Peyer's patch (tissue), 4 donors: ENCODE data around the gene FAT3. TPM values are rescaled to one million over a fixed set of nuclear protein-coding genes. Genes with fewer than 3 reads are reported as not detected.

Experiments used
- DNase-seq, 3 donors: peaks; one replicate each; pipeline ENCODE4 v3.0.0-alpha.2; 2017 to 2019
- H3K27ac ChIP-seq, 4 donors: fragments of 200-600 bp; sonication (generic); one replicate each; pipeline ENCODE4 v1.5.1; 2016 to 2019
- H3K27me3 ChIP-seq, 2 donors: fragments of 200-600 bp; sonication (generic); one replicate each; pipeline ENCODE4 v1.5.1; 2019
- H3K36me3 ChIP-seq, 3 donors: fragments of 200-600 bp; sonication (generic); one replicate each; pipeline ENCODE4 v1.5.1; 2016 to 2019
- H3K4me1 ChIP-seq, 4 donors: fragments of 200-600 bp; sonication (generic); one replicate each; pipeline ENCODE4 v1.5.1; 2016 to 2019
- H3K4me3 ChIP-seq, 4 donors: fragments of 200-600 bp; sonication (generic); 1 replicate in 3 of 4; 2 replicates in 1 of 4; pipeline ENCODE4 v1.5.1; 2016 to 2019; ENCODE audit warnings: mild to moderate bottlenecking in 1 of 4
- H3K9me3 ChIP-seq, 4 donors: fragments of 200-600 bp; sonication (generic); one replicate each; pipeline ENCODE4 v1.5.1; 2016 to 2019; ENCODE audit warnings: mild to moderate bottlenecking in 1 of 4
- CTCF ChIP-seq, 6 experiments: fragments of 450-650 bp in 4 of 6; fragments of 200-600 bp in 2 of 6; sonication (generic) in 1 of 6; IDR thresholded peaks; one replicate each; pipeline ENCODE4 v1.5.1; 2017 to 2019; ENCODE audit warnings: antibody characterized with exemption in 6 of 6, mild to moderate bottlenecking in 3 of 6, moderate library complexity in 1 of 6
- POLR2A ChIP-seq, 2 donors: fragments of 450-650 bp; IDR thresholded peaks; one replicate each; pipeline ENCODE4 v1.5.1; 2017; ENCODE audit warnings: antibody characterized with exemption in 2 of 2, mild to moderate bottlenecking in 2 of 2, moderate library complexity in 2 of 2
- total RNA-seq, 4 donors: library from RNA; depleted of rRNA; stranded (reverse); fragments of >200 nt; gene quantifications; one replicate each; pipeline ENCODE4 v1.1.0, GENCODE V29; 2016

The FAT3 gene
- total RNA-seq, 4 donors from 2014 or later, result under 0.01 to 0.94 (median 0.18) TPM

- Histone ChIP-seq H3K36me3 (no peaks in the 10 kb centered on the region), H3K27ac (no peak overlapping the region), H3K9me3 (no peaks in the 10 kb centered on the region), H3K27me3 (no peaks in the 10 kb centered on the region), H3K4me3 (no peak overlapping the region), H3K4me1 (no peaks in the 10 kb centered on the region)
- no peak for TF ChIP-seq CTCF (IDR thresholded peaks at IDR 0.05)
- no peak for TF ChIP-seq POLR2A (IDR thresholded peaks at IDR 0.05)
- no peak for DNase-seq
These were observed 12.9 kb upstream of the FAT3 start for GRCh38 chr11:92211576-92212167.

GRCh38 chr11:92212530-92212929, 12.1 kb upstream of the FAT3 start:
- Histone ChIP-seq H3K36me3 (no peaks in the 10 kb centered on the region), H3K27me3 (no peaks in the 10 kb centered on the region), H3K9me3 (no peaks in the 10 kb centered on the region), H3K27ac (no peak overlapping the region), H3K4me1 (no peaks in the 10 kb centered on the region), H3K4me3 (no peak overlapping the region)
- no peak for DNase-seq
- no peak for TF ChIP-seq POLR2A (IDR thresholded peaks at IDR 0.05)
- TF ChIP-seq CTCF (IDR thresholded peaks at IDR 0.05), result no peak

GRCh38 chr11:92216789-92217188, 7.8 kb upstream of the FAT3 start:
- TF ChIP-seq POLR2A (IDR thresholded peaks at IDR 0.05) (no peak), CTCF (IDR thresholded peaks at IDR 0.05) (no peak)
- H3K27me3 ChIP-seq, result no peaks in the 10 kb centered on the region
- DNase-seq, result no peak
- no peaks in the 10 kb centered on the region for H3K4me1 ChIP-seq
- H3K4me3 ChIP-seq, result no peak overlapping the region
- H3K36me3 ChIP-seq, result no peaks in the 10 kb centered on the region
- no peaks in the 10 kb centered on the region for H3K9me3 ChIP-seq
- H3K27ac ChIP-seq, result no peak overlapping the region

GRCh38 chr11:92219476-92219875, 5.1 kb upstream of the FAT3 start:
- Histone ChIP-seq H3K9me3 (no peaks in the 10 kb centered on the region), H3K27me3 (no peaks in the 10 kb centered on the region), H3K4me3 (no peak overlapping the region), H3K36me3 (no peaks in the 10 kb centered on the region), H3K27ac (no peak overlapping the region), H3K4me1 (peaks cover 0 to 5% (median 0%) of the 10 kb centered on the region in 4 donors)
- DNase-seq, result no peak
- no peak for TF ChIP-seq POLR2A (IDR thresholded peaks at IDR 0.05)
- no peak for TF ChIP-seq CTCF (IDR thresholded peaks at IDR 0.05)

- Histone ChIP-seq H3K27me3 (peaks cover 0 to 15% of the 10 kb centered on the region in 2 donors), H3K27ac (no peak overlapping the region), H3K4me3 (no peak overlapping the region), H3K4me1 (peaks cover 0 to 17% (median 0%) of the 10 kb centered on the region in 4 donors), H3K9me3 (peaks cover 0 to 4% (median 0%) of the 10 kb centered on the region in 4 donors), H3K36me3 (no peaks in the 10 kb centered on the region)
- no peak for DNase-seq
- no peak for TF ChIP-seq POLR2A (IDR thresholded peaks at IDR 0.05)
These were observed 1.9 kb upstream of the FAT3 start for GRCh38 chr11:92222701-92223100.

GRCh38 chr11:92224054-92224406, 588 bp upstream of the FAT3 start:
- Histone ChIP-seq H3K27me3 (peaks cover 0 to 15% of the 10 kb centered on the region in 2 donors), H3K4me3 (peak overlapping the region in 1 of 4 donors; percentile 40), H3K36me3 (no peaks in the 10 kb centered on the region), H3K9me3 (peaks cover 0 to 4% (median 0%) of the 10 kb centered on the region in 4 donors), H3K4me1 (peaks cover 0 to 17% (median 0%) of the 10 kb centered on the region in 4 donors), H3K27ac (no peak overlapping the region)
- DNase-seq, result no peak
- TF ChIP-seq POLR2A (IDR thresholded peaks at IDR 0.05) (no peak), CTCF (IDR thresholded peaks at IDR 0.05) (no peak)
